NCI-H526 (cell line): ENCODE data around the gene TUT4.

Experiments
- DNase-seq, 2 experiments: peaks; one replicate each; lab custom pipeline; 2025; lab: John Stamatoyannopoulos, UW

TUT4 gene

GRCh38 chr1:52403566-52404115 is 149.3 kb downstream of the TUT4 start:
- DNase-seq: peak in 1 of 2 experiments; percentile 72

- DNase-seq: peak in 1 of 2 experiments; percentile 4
Measured at GRCh38 chr1:52402860-52403240, 150.0 kb downstream of the TUT4 start.

GRCh38 chr1:52400131-52400530 is 152.8 kb downstream of the TUT4 start:
- no peak for DNase-seq

GRCh38 chr1:52399629-52400028 is 153.3 kb downstream of the TUT4 start:
- DNase-seq: no peak

- DNase-seq: no peak
Measured at GRCh38 chr1:52393174-52393573, 159.7 kb downstream of the TUT4 start.

GRCh38 chr1:52386458-52386857 is 166.4 kb downstream of the TUT4 start:
- DNase-seq: no peak

- DNase-seq: no peak
Measured at GRCh38 chr1:52385376-52385775, 167.5 kb downstream of the TUT4 start.
